A673 (cell line): Measurements from ENCODE around the gene ABCA7. TPM values are rescaled to one million over a fixed set of nuclear protein-coding genes. Genes with fewer than 3 reads are reported as not detected.

Source experiments
- BruUV-seq: library from RNA; stranded (reverse); fragments of 400-500 nt; replicated peaks from 2 replicates; lab custom pipeline; 2021; lab: Mats Ljungman, UMichigan
- CTCF ChIA-PET: fragments of 300-600 bp; sonication (Branson Sonifier 250); formaldehyde crosslinking; loops from one replicate; lab custom pipeline; 2022; ENCODE audit warnings: antibody characterized with exemption; lab: Charles Lee
- POLR2A ChIA-PET: fragments of 300-600 bp; sonication (Branson Sonifier 250); formaldehyde crosslinking; loops from one replicate; lab custom pipeline; 2022; ENCODE audit warnings: antibody characterized with exemption; ENCODE audit not compliant: low non-redundant PET; lab: Charles Lee
- DNase-seq: peaks from one replicate; pipeline ENCODE4 v3.0.0-alpha.2; 2015; ENCODE audit warnings: low spot score
- H3K27ac ChIP-seq: fragments of 200-600 bp; sonication (generic); 2 replicates; pipeline ENCODE4 v1.5.1; 2016; ENCODE audit warnings: mixed run types, low read depth, mild to moderate bottlenecking, mixed read lengths, antibody characterized with exemption, low read length; ENCODE audit not compliant: poor library complexity, severe bottlenecking
- H3K27me3 ChIP-seq: fragments of 200-600 bp; sonication (generic); replicated peaks from 2 replicates; pipeline ENCODE4 v1.6.1; 2017; ENCODE audit warnings: mixed run types, low read depth, mild to moderate bottlenecking, mixed read lengths, antibody characterized with exemption, low read length; ENCODE audit not compliant: insufficient read depth, poor library complexity
- H3K36me3 ChIP-seq: fragments of 200-600 bp; sonication (generic); 2 replicates; pipeline ENCODE4 v1.6.1; 2016; ENCODE audit warnings: mixed run types, mild to moderate bottlenecking, mixed read lengths, antibody characterized with exemption, low read length; ENCODE audit not compliant: insufficient read depth, poor library complexity, severe bottlenecking
- H3K4me1 ChIP-seq: fragments of 200-600 bp; sonication (generic); 2 replicates; pipeline ENCODE4 v1.6.1; 2017; ENCODE audit warnings: mixed run types, mild to moderate bottlenecking, mixed read lengths, antibody characterized with exemption, low read length; ENCODE audit not compliant: insufficient read depth, poor library complexity, severe bottlenecking
- H3K4me3 ChIP-seq: fragments of 200-600 bp; sonication (generic); 2 replicates; pipeline ENCODE4 v1.5.1; 2016; ENCODE audit warnings: low read depth, mixed run types, mild to moderate bottlenecking, mixed read lengths, low read length; ENCODE audit not compliant: poor library complexity, severe bottlenecking
- H3K9me3 ChIP-seq: fragments of 200-600 bp; sonication (generic); 2 replicates; pipeline ENCODE4 v1.6.1; 2016; ENCODE audit warnings: mixed run types, low read depth, mild to moderate bottlenecking, mixed read lengths, antibody characterized with exemption, low read length; ENCODE audit not compliant: poor library complexity, severe bottlenecking
- EZH2 ChIP-seq: fragments of 200-600 bp; sonication (generic); IDR thresholded peaks from 2 replicates; pipeline ENCODE4 v1.6.1; 2017; ENCODE audit warnings: borderline replicate concordance, low read depth, mild to moderate bottlenecking, mixed read lengths, antibody characterized with exemption, low read length; ENCODE audit not compliant: poor library complexity, severe bottlenecking
- intact Hi-C: fragments of 100-400 bp; cut with micrococcal nuclease; formaldehyde crosslinking; loops from one replicate; pipeline ENCODE4 v1.10.0; 2022; ENCODE audit not compliant: unreplicated experiment
- total RNA-seq: library from RNA; stranded (reverse); gene quantifications from 2 replicates; pipeline ENCODE4 v1.2.3, GENCODE V29; 2021
- TF ChIP-seq, protein P1 (sequence below): fragments of 300-800, 200-600 bp; sonication (generic); conservative IDR thresholded peaks from 2 replicates; pipeline ENCODE4 v1.5.1; 2017; ENCODE audit warnings: low read depth, mild to moderate bottlenecking, antibody characterized with exemption, low read length, moderate library complexity, mixed read lengths

ABCA7 gene
- total RNA-seq, 1 experiment from 2014 or later, result 12.0 TPM

- no peak for TF ChIP-seq EZH2
- TF ChIP-seq, protein P1, sequence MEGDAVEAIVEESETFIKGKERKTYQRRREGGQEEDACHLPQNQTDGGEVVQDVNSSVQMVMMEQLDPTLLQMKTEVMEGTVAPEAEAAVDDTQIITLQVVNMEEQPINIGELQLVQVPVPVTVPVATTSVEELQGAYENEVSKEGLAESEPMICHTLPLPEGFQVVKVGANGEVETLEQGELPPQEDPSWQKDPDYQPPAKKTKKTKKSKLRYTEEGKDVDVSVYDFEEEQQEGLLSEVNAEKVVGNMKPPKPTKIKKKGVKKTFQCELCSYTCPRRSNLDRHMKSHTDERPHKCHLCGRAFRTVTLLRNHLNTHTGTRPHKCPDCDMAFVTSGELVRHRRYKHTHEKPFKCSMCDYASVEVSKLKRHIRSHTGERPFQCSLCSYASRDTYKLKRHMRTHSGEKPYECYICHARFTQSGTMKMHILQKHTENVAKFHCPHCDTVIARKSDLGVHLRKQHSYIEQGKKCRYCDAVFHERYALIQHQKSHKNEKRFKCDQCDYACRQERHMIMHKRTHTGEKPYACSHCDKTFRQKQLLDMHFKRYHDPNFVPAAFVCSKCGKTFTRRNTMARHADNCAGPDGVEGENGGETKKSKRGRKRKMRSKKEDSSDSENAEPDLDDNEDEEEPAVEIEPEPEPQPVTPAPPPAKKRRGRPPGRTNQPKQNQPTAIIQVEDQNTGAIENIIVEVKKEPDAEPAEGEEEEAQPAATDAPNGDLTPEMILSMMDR, result no peak
- Histone ChIP-seq H3K9me3 (no peaks in the 10 kb centered on the region), H3K4me3 (no peak overlapping the region), H3K36me3 (no peaks in the 10 kb centered on the region), H3K27ac (no peak overlapping the region), H3K4me1 (peaks cover 15% of the 10 kb centered on the region), H3K27me3 (no peaks in the 10 kb centered on the region)
- ChIA-PET CTCF (no interaction called here), POLR2A (no interaction called here)
- DNase-seq, result no peak
- intact Hi-C loops, result no loop called here
- BruUV-seq, result no TSS peak
Measured at GRCh38 chr19:1046836-1047695, 7.2 kb downstream of the ABCA7 start.

DNA sequence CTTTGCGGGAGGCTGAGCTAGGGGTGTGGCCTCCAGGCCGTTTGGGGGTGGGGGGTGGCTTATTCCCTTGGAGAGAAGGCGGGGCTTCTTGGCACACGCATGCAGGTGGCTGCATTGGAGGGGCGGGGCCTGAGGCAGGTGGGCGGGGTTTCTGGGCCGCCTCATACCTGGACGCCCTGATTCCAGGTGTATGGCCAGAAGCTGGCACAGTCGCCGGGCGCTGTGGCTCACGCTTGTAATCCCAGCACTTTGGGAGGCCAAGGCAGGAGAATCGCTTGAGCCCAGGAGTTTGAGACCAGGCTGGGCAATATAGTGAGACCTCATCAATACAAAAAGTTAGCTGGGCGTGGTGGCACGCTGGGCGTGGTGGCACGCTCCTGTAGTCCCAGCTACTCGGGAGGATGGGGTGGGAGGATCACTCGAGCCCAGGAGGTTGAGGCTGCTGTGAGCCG is 7.8 kb downstream of the ABCA7 start:
- no peak for DNase-seq
- Histone ChIP-seq H3K4me1 (peaks cover 9% of the 10 kb centered on the region), H3K27me3 (no peaks in the 10 kb centered on the region), H3K4me3 (no peak overlapping the region), H3K9me3 (no peaks in the 10 kb centered on the region), H3K36me3 (no peaks in the 10 kb centered on the region), H3K27ac (no peak overlapping the region)
- ChIA-PET POLR2A (no interaction called here), CTCF (no interaction called here)
- no TSS peak for BruUV-seq
- no peak for TF ChIP-seq EZH2
- TF ChIP-seq, protein P1, result no peak
- intact Hi-C loops, result no loop called here

DNA sequence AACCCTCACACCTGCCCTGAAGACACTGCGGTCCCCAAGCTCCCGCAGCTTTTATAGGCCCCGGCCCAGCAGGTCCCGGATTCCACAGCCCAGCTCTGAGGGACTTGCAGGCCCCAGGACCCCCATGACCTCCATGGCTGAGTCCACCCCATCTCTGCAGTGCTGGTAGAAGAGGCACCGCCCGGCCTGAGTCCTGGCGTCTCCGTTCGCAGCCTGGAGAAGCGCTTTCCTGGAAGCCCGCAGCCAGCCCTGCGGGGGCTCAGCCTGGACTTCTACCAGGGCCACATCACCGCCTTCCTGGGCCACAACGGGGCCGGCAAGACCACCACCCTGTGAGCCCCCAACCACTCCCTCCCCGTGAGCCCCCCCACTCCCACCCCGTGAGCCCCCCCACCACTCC is 9.2 kb downstream of the ABCA7 start:
- CTCF ChIA-PET, result no interaction called here
- no peak for DNase-seq
- no peak overlapping the region for H3K27ac ChIP-seq
- H3K36me3 ChIP-seq, result no peaks in the 10 kb centered on the region
- H3K27me3 ChIP-seq, result no peaks in the 10 kb centered on the region
- intact Hi-C loops, result no loop called here
- no peak overlapping the region for H3K4me3 ChIP-seq
- POLR2A ChIA-PET, result no interaction called here
- no peaks in the 10 kb centered on the region for H3K9me3 ChIP-seq
- no TSS peak for BruUV-seq
- no peak for TF ChIP-seq EZH2
- TF ChIP-seq, protein P1, result no peak
- no peaks in the 10 kb centered on the region for H3K4me1 ChIP-seq
